SK-N-SH (cell line): Measurements from ENCODE around the gene TAF13.

Experiments
- EP300 ChIP-seq, 2 experiments: IDR thresholded peaks; 2 replicates each; pipeline versions ENCODE4 v1.4.0 to v1.6.1; 2012; ENCODE audit warnings: borderline replicate concordance in 1 of 2, low read depth in 1 of 2, low read length in 1 of 2
- FOXJ3 ChIP-seq: sonication (generic); formaldehyde crosslinking; IDR thresholded peaks from 2 replicates; pipeline ENCODE4 v1.5.1; 2020; ENCODE audit warnings: mild to moderate bottlenecking, missing genetic modification reagents
- GABPA ChIP-seq: IDR thresholded peaks from 2 replicates; pipeline ENCODE4 v1.4.0; 2012; ENCODE audit warnings: low read depth, mild to moderate bottlenecking
- RAD21 ChIP-seq: IDR thresholded peaks from 2 replicates; pipeline ENCODE4 v1.6.1; 2012; ENCODE audit warnings: mild to moderate bottlenecking, low read length
- RCOR1 ChIP-seq: fragments of 150-350 bp; IDR thresholded peaks from 2 replicates; pipeline ENCODE4 v1.6.1; 2017; ENCODE audit warnings: antibody characterized with exemption, low read length
- RXRA ChIP-seq: IDR thresholded peaks from 2 replicates; pipeline ENCODE4 v1.4.0; 2012; ENCODE audit warnings: low read depth, mild to moderate bottlenecking, borderline replicate concordance
- SIN3A ChIP-seq: IDR thresholded peaks from 2 replicates; pipeline ENCODE4 v1.6.1; 2012; ENCODE audit warnings: low read depth, mild to moderate bottlenecking, low read length, moderate library complexity, borderline replicate concordance
- TAF1 ChIP-seq: IDR thresholded peaks from 2 replicates; pipeline ENCODE4 v1.6.1; 2012; ENCODE audit warnings: low read depth, mild to moderate bottlenecking, low read length, moderate library complexity, borderline replicate concordance
- TEAD4 ChIP-seq: IDR thresholded peaks from 2 replicates; pipeline ENCODE4 v1.4.0; 2012; ENCODE audit warnings: mild to moderate bottlenecking, borderline replicate concordance; ENCODE audit not compliant: insufficient read depth
- TF ChIP-seq, protein P1 (sequence below): fragments of 200-600 bp; sonication (generic); IDR thresholded peaks from 2 replicates; pipeline ENCODE4 v1.6.1; 2017; ENCODE audit warnings: antibody characterized with exemption, mild to moderate bottlenecking, moderate library complexity
- TF ChIP-seq, protein P2 (sequence below): IDR thresholded peaks from 2 replicates; pipeline ENCODE4 v1.4.0; 2012; ENCODE audit warnings: low read depth
- TF ChIP-seq, protein P3 (sequence below): IDR thresholded peaks from 2 replicates; pipeline ENCODE4; 2012
- TF ChIP-seq, protein P4 (sequence below): IDR thresholded peaks from 2 replicates; pipeline ENCODE4 v1.6.1; 2012; ENCODE audit warnings: mild to moderate bottlenecking, low read depth, low read length, moderate library complexity
- TF ChIP-seq, protein P5 (sequence below): fragments of 150-350 bp; IDR thresholded peaks from 2 replicates; pipeline ENCODE4 v1.6.1; 2017; ENCODE audit warnings: antibody characterized with exemption, low read length, low read depth, borderline replicate concordance

- TF ChIP-seq, protein P1, sequence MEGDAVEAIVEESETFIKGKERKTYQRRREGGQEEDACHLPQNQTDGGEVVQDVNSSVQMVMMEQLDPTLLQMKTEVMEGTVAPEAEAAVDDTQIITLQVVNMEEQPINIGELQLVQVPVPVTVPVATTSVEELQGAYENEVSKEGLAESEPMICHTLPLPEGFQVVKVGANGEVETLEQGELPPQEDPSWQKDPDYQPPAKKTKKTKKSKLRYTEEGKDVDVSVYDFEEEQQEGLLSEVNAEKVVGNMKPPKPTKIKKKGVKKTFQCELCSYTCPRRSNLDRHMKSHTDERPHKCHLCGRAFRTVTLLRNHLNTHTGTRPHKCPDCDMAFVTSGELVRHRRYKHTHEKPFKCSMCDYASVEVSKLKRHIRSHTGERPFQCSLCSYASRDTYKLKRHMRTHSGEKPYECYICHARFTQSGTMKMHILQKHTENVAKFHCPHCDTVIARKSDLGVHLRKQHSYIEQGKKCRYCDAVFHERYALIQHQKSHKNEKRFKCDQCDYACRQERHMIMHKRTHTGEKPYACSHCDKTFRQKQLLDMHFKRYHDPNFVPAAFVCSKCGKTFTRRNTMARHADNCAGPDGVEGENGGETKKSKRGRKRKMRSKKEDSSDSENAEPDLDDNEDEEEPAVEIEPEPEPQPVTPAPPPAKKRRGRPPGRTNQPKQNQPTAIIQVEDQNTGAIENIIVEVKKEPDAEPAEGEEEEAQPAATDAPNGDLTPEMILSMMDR: no peak
- no peak for TF ChIP-seq RAD21
- TF ChIP-seq TEAD4: no peak
- TF ChIP-seq, protein P2, sequence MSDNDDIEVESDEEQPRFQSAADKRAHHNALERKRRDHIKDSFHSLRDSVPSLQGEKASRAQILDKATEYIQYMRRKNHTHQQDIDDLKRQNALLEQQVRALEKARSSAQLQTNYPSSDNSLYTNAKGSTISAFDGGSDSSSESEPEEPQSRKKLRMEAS: no peak
- TF ChIP-seq, protein P3, sequence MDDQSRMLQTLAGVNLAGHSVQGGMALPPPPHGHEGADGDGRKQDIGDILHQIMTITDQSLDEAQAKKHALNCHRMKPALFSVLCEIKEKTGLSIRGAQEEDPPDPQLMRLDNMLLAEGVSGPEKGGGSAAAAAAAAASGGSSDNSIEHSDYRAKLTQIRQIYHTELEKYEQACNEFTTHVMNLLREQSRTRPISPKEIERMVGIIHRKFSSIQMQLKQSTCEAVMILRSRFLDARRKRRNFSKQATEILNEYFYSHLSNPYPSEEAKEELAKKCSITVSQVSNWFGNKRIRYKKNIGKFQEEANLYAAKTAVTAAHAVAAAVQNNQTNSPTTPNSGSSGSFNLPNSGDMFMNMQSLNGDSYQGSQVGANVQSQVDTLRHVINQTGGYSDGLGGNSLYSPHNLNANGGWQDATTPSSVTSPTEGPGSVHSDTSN: no peak
- TF ChIP-seq, protein P4, sequence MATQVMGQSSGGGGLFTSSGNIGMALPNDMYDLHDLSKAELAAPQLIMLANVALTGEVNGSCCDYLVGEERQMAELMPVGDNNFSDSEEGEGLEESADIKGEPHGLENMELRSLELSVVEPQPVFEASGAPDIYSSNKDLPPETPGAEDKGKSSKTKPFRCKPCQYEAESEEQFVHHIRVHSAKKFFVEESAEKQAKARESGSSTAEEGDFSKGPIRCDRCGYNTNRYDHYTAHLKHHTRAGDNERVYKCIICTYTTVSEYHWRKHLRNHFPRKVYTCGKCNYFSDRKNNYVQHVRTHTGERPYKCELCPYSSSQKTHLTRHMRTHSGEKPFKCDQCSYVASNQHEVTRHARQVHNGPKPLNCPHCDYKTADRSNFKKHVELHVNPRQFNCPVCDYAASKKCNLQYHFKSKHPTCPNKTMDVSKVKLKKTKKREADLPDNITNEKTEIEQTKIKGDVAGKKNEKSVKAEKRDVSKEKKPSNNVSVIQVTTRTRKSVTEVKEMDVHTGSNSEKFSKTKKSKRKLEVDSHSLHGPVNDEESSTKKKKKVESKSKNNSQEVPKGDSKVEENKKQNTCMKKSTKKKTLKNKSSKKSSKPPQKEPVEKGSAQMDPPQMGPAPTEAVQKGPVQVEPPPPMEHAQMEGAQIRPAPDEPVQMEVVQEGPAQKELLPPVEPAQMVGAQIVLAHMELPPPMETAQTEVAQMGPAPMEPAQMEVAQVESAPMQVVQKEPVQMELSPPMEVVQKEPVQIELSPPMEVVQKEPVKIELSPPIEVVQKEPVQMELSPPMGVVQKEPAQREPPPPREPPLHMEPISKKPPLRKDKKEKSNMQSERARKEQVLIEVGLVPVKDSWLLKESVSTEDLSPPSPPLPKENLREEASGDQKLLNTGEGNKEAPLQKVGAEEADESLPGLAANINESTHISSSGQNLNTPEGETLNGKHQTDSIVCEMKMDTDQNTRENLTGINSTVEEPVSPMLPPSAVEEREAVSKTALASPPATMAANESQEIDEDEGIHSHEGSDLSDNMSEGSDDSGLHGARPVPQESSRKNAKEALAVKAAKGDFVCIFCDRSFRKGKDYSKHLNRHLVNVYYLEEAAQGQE: no peak
- no peak for TF ChIP-seq EP300 (IDR thresholded peaks at IDR 0.05; ENCODE audit: borderline replicate concordance in 1 of 2, low read depth in 1 of 2, low read length in 1 of 2)
- TF ChIP-seq RCOR1: no peak
- no peak for TF ChIP-seq SIN3A
- TF ChIP-seq, protein P5, sequence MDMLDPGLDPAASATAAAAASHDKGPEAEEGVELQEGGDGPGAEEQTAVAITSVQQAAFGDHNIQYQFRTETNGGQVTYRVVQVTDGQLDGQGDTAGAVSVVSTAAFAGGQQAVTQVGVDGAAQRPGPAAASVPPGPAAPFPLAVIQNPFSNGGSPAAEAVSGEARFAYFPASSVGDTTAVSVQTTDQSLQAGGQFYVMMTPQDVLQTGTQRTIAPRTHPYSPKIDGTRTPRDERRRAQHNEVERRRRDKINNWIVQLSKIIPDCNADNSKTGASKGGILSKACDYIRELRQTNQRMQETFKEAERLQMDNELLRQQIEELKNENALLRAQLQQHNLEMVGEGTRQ: no peak
- no peak for TF ChIP-seq RXRA
- TF ChIP-seq TAF1: no peak
- TF ChIP-seq FOXJ3 (CRISPR knock-in tag): no peak
- no peak for TF ChIP-seq GABPA
Measured at GRCh38 chr1:109067883-109068282, 7.9 kb downstream of the TAF13 start.
